Jurkat, Clone E6-1 (cell line): Measurements from ENCODE around the gene MFN1.
A peak's percentile ranks its signal among the peaks of the same experiment; 100 is the strongest.

ENCODE experiments used
- DNase-seq: peaks from one replicate; pipeline ENCODE4 v3.0.0-alpha.2; 2011; ENCODE audit warnings: low read depth, low spot score
- H3K4me3 ChIP-seq: 2 replicates; pipeline ENCODE4 v1.5.1; 2011; ENCODE audit warnings: mild to moderate bottlenecking, low read length, control low read depth, moderate library complexity

Gene MFN1

GRCh38 chr3:179418610-179419009 is 71.1 kb downstream of the MFN1 start:
- DNase-seq = peak; percentile 65
- H3K4me3 ChIP-seq = no peak overlapping the region

DNA sequence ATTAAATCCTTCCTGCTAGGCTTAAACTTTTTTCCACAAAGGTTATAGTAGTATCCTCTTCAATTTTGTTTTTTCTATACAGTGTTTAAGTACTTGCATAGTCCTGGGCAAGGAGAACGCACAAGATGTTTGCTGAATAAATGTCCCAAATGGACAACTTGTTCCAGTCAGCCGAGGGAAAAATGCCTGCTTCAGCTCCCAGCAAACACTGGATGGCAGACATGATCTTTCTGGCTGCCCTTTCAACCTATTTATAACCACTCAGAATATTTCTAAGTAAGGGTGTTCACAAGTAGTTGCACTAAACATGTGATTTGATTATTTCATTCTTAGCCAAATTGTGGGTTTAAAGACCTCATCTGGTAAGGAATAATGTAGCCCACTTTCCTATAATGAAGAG is 74.0 kb downstream of the MFN1 start:
- no peak overlapping the region for H3K4me3 ChIP-seq
- no peak for DNase-seq

- no peak overlapping the region for H3K4me3 ChIP-seq
- DNase-seq = no peak
Observed at GRCh38 chr3:179425075-179425474, 77.6 kb downstream of the MFN1 start.

- H3K4me3 ChIP-seq = no peak overlapping the region
Observed at GRCh38 chr3:179428876-179429548, 81.5 kb downstream of the MFN1 start.

GRCh38 chr3:179430277-179430870 is 82.9 kb downstream of the MFN1 start:
- H3K4me3 ChIP-seq = no peak overlapping the region
- DNase-seq = no peak

More at GRCh38 chr3:179428876-179429548, 81.5 kb downstream of the MFN1 start:
- DNase-seq = no peak

DNA sequence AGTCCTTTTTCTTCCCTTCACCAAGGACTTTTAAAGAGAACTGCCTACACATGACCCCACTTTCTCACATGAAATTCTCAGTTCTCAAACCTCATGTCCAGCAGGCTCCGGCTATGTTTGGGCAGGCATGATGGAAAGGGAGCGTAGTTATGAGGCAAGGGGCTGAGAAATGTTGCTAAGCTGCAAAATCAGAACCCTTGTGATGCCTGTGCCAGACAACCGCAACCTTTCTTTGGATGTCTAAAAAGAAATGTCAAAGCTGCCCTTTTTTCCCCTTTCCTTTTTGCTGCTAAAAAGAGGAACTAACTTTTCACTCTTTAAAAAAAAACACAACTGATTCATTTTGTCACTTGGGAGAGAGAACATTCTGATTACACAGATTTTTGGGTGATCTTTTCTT is 84.5 kb downstream of the MFN1 start:
- H3K4me3 ChIP-seq = no peak overlapping the region
- no peak for DNase-seq

GRCh38 chr3:179432451-179432850 is 84.9 kb downstream of the MFN1 start:
- DNase-seq = no peak
- H3K4me3 ChIP-seq = no peak overlapping the region

GRCh38 chr3:179436517-179436916 is 89.0 kb downstream of the MFN1 start:
- no peak for DNase-seq
- no peak overlapping the region for H3K4me3 ChIP-seq

GRCh38 chr3:179438841-179439240 is 91.3 kb downstream of the MFN1 start:
- H3K4me3 ChIP-seq = no peak overlapping the region
- DNase-seq = no peak
